GM10248 (cell line): ENCODE data around the gene TP53I3.

Experiments used
- CTCF ChIA-PET: fragments of 300-600 bp; sonication (Branson Sonifier 250); formaldehyde crosslinking; extraction: SDS; loops from one replicate; lab custom pipeline; 2021; ENCODE audit warnings: antibody characterized with exemption; lab: Yijun Ruan, JAX
- POLR2A ChIA-PET: fragments of 350-650 bp; sonication (Branson Sonifier 250); formaldehyde crosslinking; extraction: SDS; loops from one replicate; lab custom pipeline; 2020; ENCODE audit warnings: antibody characterized with exemption; lab: Yijun Ruan, JAX
- DNase-seq: peaks from one replicate; pipeline ENCODE4 v3.0.0; 2012; ENCODE audit errors: extremely low spot score
- TF ChIP-seq, protein P1 (sequence below): IDR thresholded peaks from 2 replicates; pipeline ENCODE4 v1.5.1; 2012; ENCODE audit warnings: mild to moderate bottlenecking, low read depth; ENCODE audit errors: extremely low read depth, missing control alignments, control extremely low read depth

Gene TP53I3

DNA sequence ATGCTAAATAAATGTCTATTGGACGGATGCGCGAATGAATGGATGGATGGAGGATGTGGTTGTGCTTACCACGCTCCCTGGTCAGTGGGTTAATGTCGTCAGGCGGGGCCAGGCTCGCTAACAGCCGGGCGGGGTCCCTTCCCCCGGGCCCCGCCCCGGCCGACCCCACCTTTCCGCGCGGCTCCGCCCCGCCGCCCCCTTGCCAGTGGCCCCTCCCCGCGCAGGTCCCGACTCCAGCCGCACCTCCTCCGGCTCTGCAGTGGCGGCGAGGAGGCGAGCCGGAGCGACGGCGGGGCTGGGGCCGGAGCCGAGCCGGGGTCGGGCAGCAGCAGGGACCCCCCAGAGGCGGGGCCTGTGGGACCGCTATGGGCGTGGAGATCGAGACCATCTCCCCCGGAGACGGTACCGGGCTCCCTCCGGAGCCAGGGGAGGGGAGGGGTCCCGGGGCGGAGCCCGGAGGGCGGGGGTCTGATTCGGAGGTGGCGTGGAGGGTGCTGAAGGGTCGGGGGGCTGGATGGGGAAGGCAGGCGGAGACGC is 35.1 kb downstream of the TP53I3 start, which contains the start of gene FKBP1B:
TSS of gene FKBP1B (plus strand) at position 257 of the 537 bp plus-strand sequence. CDS start at position 366, 109 bp downstream.
- ChIA-PET POLR2A (no interaction called here), CTCF (interaction anchor here (0.9 to 4.9 kb wide), 5 partner anchors 11 to 23 kb away, joined by 3 to 25 read pairs (median 4); no protein-coding TSS in a partner anchor)
- peak; percentile 76 for DNase-seq
- TF ChIP-seq, protein P1, sequence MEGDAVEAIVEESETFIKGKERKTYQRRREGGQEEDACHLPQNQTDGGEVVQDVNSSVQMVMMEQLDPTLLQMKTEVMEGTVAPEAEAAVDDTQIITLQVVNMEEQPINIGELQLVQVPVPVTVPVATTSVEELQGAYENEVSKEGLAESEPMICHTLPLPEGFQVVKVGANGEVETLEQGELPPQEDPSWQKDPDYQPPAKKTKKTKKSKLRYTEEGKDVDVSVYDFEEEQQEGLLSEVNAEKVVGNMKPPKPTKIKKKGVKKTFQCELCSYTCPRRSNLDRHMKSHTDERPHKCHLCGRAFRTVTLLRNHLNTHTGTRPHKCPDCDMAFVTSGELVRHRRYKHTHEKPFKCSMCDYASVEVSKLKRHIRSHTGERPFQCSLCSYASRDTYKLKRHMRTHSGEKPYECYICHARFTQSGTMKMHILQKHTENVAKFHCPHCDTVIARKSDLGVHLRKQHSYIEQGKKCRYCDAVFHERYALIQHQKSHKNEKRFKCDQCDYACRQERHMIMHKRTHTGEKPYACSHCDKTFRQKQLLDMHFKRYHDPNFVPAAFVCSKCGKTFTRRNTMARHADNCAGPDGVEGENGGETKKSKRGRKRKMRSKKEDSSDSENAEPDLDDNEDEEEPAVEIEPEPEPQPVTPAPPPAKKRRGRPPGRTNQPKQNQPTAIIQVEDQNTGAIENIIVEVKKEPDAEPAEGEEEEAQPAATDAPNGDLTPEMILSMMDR: no peak

DNA sequence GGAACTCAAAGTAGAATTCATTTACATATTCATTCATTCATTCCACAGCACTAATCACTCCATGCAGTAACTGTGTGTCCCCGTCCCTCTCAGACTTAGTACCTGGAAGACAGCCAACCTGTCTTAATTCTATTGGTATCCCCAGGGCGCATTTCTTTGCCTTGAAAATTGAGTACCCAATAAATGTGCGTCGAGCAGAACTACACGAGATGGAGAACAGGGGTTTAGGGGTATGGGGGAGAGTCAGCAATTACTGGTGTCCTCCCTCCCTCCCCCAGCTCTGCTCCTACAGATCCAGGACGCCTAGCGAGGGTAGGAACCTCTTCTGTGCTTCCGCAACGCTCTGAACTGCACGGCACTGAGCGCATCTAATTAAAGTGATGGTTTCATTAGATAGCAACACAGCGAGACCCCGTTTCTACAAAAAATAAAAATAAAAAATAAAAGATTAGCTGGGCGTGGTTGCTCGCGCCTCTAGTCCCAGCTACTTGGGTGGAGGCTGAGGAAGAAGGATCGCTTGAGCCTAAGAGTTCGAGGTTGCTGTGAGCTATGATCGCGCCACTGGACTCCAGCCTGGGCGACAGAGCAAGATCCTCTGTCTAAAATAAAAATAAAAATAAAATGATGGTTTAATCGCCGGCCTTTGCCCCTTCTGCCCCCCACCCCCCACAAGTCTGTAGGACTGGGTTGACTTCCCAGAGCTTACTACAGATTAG is 35.7 kb downstream of the TP53I3 start:
- POLR2A ChIA-PET: no interaction called here
- no peak for DNase-seq
- CTCF ChIA-PET: interaction anchor here (0.9 to 4.9 kb wide), 3 partner anchors 11 to 18 kb away, joined by 3 to 25 read pairs (median 3); no protein-coding TSS in a partner anchor
- TF ChIP-seq, protein P1: no peak

DNA sequence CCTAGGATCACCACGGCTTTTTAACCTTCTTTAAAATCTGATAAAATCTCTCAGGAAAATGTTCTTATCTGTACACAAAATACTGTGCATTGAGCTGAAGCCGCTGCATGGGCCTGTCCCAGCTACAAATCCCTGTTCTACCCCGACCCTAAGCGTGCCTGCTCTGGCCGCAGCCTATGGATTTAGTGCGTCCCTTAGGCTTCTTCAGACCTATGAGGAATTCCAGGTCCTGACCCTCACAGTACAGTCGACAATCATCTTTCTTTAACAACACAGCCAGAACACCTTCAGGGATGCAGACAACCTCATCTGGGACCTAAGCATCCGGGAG is 37.0 kb downstream of the TP53I3 start:
- ChIA-PET POLR2A (interaction anchor here (0.6 to 1.4 kb wide), 5 partner anchors 9 to 121 kb away, joined by 3 to 6 read pairs (median 3); partner anchors contain the start of genes ATAD2B and SF3B6), CTCF (interaction anchor here (1.0 to 1.8 kb wide), 6 partner anchors 12 to 223 kb away, joined by 4 to 9 read pairs (median 6); partner anchors contain the start of genes ATAD2B and TP53I3)
- TF ChIP-seq, protein P1: no peak
- no peak for DNase-seq

DNA sequence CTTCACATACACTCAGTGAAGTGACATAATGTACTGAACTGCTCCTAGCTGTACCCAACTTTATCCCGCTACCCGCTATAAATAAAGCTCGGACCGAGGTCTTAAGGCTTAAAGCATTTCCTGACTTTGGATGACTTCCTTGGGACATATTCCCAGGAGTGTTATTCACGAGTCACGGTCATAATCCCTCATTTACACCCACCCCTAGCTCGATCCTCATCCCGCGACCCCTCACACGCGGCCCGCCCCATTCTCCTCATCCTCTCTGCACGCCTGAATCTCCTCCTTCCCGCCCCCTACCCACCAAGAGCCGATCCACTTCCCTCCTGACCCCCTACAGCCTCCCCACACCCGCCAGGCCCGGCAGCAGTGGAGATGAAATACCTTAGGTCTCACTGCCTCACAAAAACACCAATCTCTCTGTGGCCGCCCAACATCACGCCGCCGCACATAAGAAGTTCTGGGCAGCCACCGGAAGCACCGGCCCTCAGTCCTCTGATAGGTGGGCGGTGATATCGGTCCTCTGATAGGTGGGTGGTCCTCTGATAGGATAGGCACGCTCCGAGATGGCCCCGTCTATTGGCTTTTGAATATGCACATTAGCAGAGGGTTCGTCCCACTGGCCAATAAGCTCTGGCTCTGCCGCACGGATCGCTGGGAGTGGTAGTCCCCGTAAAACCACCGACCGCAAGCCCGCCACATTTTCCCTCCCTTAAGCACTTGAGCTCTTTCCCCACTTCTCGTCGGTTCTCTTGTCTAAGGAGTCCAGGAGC is 37.5 kb downstream of the TP53I3 start, which contains the start of gene WDCP:
TSS of gene WDCP (minus strand) at position 462 of the 773 bp plus-strand sequence. CDS start 7,897 bp downstream, outside the sequence.
- ChIA-PET CTCF (interaction anchor here (1.0 to 1.8 kb wide), 6 partner anchors 12 to 222 kb away, joined by 4 to 9 read pairs (median 6); partner anchors contain the start of genes ATAD2B and TP53I3), POLR2A (interaction anchor here (0.6 to 1.4 kb wide), 5 partner anchors 8 to 120 kb away, joined by 3 to 6 read pairs (median 3); partner anchors contain the start of genes ATAD2B and SF3B6)
- TF ChIP-seq, protein P1: no peak
- peak; percentile 93 for DNase-seq

DNA sequence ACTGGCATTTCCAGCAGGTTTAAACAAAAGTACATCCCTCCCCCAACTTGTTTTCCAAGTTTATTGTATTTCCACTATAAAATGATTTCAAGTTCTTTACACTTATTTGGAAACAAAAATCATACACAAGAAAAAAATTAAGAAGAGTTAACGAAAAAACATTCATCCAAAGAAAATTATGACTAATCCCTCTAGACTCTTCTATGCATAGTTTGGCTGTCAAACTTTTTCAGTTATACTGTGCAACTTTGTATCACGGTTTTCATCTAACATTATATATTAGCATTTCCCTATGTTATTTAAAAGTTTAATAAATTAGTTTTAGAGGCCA is 38.1 kb downstream of the TP53I3 start:
- TF ChIP-seq, protein P1: no peak
- ChIA-PET POLR2A (interaction anchor here (1.4 kb wide), 1 partner anchor 30 kb away, joined by 6 read pairs; the partner anchor contains the start of gene SF3B6), CTCF (interaction anchor here (1.1 to 1.8 kb wide), 5 partner anchors 13 to 119 kb away, joined by 4 to 9 read pairs (median 6); partner anchors contain the start of genes ATAD2B and TP53I3)
- DNase-seq: no peak
